Liver (tissue), 9 donors: ENCODE data around the gene HDAC8. TPM values are rescaled to one million over a fixed set of nuclear protein-coding genes. Genes with fewer than 3 reads are reported as not detected.

Experiments
- DNase-seq: peaks from one replicate; pipeline ENCODE4 v3.0.0-alpha.2; 2017; ENCODE audit warnings: low spot score
- H3K27ac ChIP-seq, 2 donors: one replicate each; pipeline ENCODE4 v1.7.0; 2013; ENCODE audit warnings: inconsistent platforms in 2 of 2, low read length in 2 of 2, control low read depth in 1 of 2, low read depth in 1 of 2, mild to moderate bottlenecking in 1 of 2
- H3K27me3 ChIP-seq, 4 donors: one replicate each; pipeline versions ENCODE4 v1.6.1 to v1.7.0; 2013; ENCODE audit warnings: low read length in 3 of 4, inconsistent platforms in 1 of 4, mild to moderate bottlenecking in 1 of 4, moderate library complexity in 1 of 4; ENCODE audit not compliant: control insufficient read depth in 4 of 4, insufficient read depth in 4 of 4
- H3K36me3 ChIP-seq, 4 donors: one replicate each; pipeline versions ENCODE4 v1.6.1 to v1.7.0; 2013; ENCODE audit warnings: low read length in 3 of 4, mild to moderate bottlenecking in 3 of 4, low read depth in 1 of 4, moderate library complexity in 1 of 4; ENCODE audit not compliant: control insufficient read depth in 4 of 4, insufficient read depth in 3 of 4
- H3K4me1 ChIP-seq, 4 donors: one replicate each; pipeline versions ENCODE4 v1.6.1 to v1.7.0; 2013; ENCODE audit warnings: low read length in 3 of 4, mild to moderate bottlenecking in 3 of 4, moderate library complexity in 1 of 4; ENCODE audit not compliant: control insufficient read depth in 4 of 4, insufficient read depth in 4 of 4
- H3K4me3 ChIP-seq, 3 donors: one replicate each; pipeline versions ENCODE4 v1.6.1 to v1.7.0; 2013; ENCODE audit warnings: low read length in 3 of 3, control low read depth in 1 of 3, low read depth in 1 of 3, mild to moderate bottlenecking in 1 of 3
- H3K9ac ChIP-seq, 2 donors: one replicate each; pipeline ENCODE4 v1.7.0; 2013; ENCODE audit warnings: low read length in 2 of 2, mild to moderate bottlenecking in 2 of 2, moderate library complexity in 2 of 2, control low read depth in 1 of 2, low read depth in 1 of 2
- H3K9me3 ChIP-seq, 4 donors: one replicate each; pipeline versions ENCODE4 v1.6.1 to v1.7.0; 2013; ENCODE audit warnings: low read length in 3 of 4; ENCODE audit not compliant: control insufficient read depth in 4 of 4
- ATF3 ChIP-seq: IDR thresholded peaks from 2 replicates; pipeline ENCODE4 v1.6.1; 2016; ENCODE audit warnings: antibody characterized with exemption
- EGR1 ChIP-seq, 2 donors: IDR thresholded peaks; 2 replicates each; pipeline ENCODE4 v1.6.1; 2016 to 2018; ENCODE audit warnings: antibody characterized with exemption in 2 of 2, low read depth in 2 of 2
- FOXA1 ChIP-seq: IDR thresholded peaks from 2 replicates; pipeline ENCODE4 v1.6.1; 2016; ENCODE audit warnings: antibody characterized with exemption
- FOXA2 ChIP-seq: IDR thresholded peaks from 2 replicates; pipeline ENCODE4 v1.6.1; 2016; ENCODE audit warnings: antibody characterized with exemption
- GABPA ChIP-seq, 2 donors: IDR thresholded peaks in 1 of 2; conservative IDR thresholded peaks in 1 of 2; 2 replicates each; pipeline ENCODE4 v1.6.1; 2016; ENCODE audit warnings: antibody characterized with exemption in 2 of 2, mild to moderate bottlenecking in 1 of 2, moderate library complexity in 1 of 2
- HNF4A ChIP-seq, 2 donors: conservative IDR thresholded peaks; 2 replicates each; pipeline ENCODE4 v1.6.1; 2016; ENCODE audit warnings: antibody characterized with exemption in 2 of 2, mild to moderate bottlenecking in 2 of 2
- HNF4G ChIP-seq: IDR thresholded peaks from 2 replicates; pipeline ENCODE4 v1.6.1; 2016; ENCODE audit warnings: antibody characterized with exemption
- JUND ChIP-seq, 2 donors: IDR thresholded peaks; 2 replicates each; pipeline ENCODE4 v1.6.1; 2016; ENCODE audit warnings: antibody characterized with exemption in 2 of 2
- NR2F2 ChIP-seq: IDR thresholded peaks from 2 replicates; pipeline ENCODE4 v1.6.1; 2016; ENCODE audit warnings: antibody characterized with exemption
- RAD21 ChIP-seq, 2 donors: IDR thresholded peaks; 2 replicates each; pipeline ENCODE4 v1.6.1; 2016; ENCODE audit warnings: antibody characterized with exemption in 2 of 2, mild to moderate bottlenecking in 2 of 2
- REST ChIP-seq: IDR thresholded peaks from 2 replicates; pipeline ENCODE4 v1.6.1; 2016; ENCODE audit warnings: antibody characterized with exemption, mild to moderate bottlenecking
- RXRA ChIP-seq, 2 donors: IDR thresholded peaks; 2 replicates each; pipeline ENCODE4 v1.6.1; 2017 to 2018; ENCODE audit warnings: antibody characterized with exemption in 2 of 2, mild to moderate bottlenecking in 1 of 2
- SP1 ChIP-seq: IDR thresholded peaks from 2 replicates; pipeline ENCODE4 v1.6.1; 2018; ENCODE audit warnings: antibody characterized with exemption, mild to moderate bottlenecking
- TAF1 ChIP-seq: conservative IDR thresholded peaks from 2 replicates; pipeline ENCODE4 v1.6.1; 2016; ENCODE audit warnings: antibody characterized with exemption, mild to moderate bottlenecking
- YY1 ChIP-seq: IDR thresholded peaks from 2 replicates; pipeline ENCODE4 v1.6.1; 2016; ENCODE audit warnings: antibody characterized with exemption, mild to moderate bottlenecking
- WGBS: extraction: QIAGEN DNeasy Blood & Tissue Kit; methylation state at CpG from one replicate; pipeline ENCODE4 v1.1.7; 2013; 5-methylcytosine and 5-hydroxymethylcytosine counted together
- polyA plus RNA-seq, 2 donors: library from polyadenylated mRNA; stranded (reverse) in 1 of 2; unstranded in 1 of 2; fragments of 200-250 nt in 1 of 2; fragments of >200 nt in 1 of 2; fragmentation: Nextera tagmentation in 1 of 2; extraction: Ambion mirVana in 1 of 2; gene quantifications; one replicate each; pipeline versions ENCODE4 v1.2.1 to v1.2.3, GENCODE V29; 2013 to 2015
- total RNA-seq, 2 donors: library from RNA; depleted of rRNA; stranded (reverse); fragments of >200 nt; gene quantifications; one replicate each; pipeline ENCODE4 v1.2.3, GENCODE V29; 2014
- TF ChIP-seq, protein P1 (sequence below): fragments of 150-350 bp; IDR thresholded peaks from 2 replicates; pipeline ENCODE4 v1.5.1; 2017; ENCODE audit warnings: improper control_type of control experiment, low read depth, low read length; ENCODE audit not compliant: missing input control
- TF ChIP-seq, protein P2 (sequence below): IDR thresholded peaks from 2 replicates; pipeline ENCODE4 v1.6.1; 2016; ENCODE audit warnings: antibody characterized with exemption
- TF ChIP-seq, protein P3 (sequence below): IDR thresholded peaks from 2 replicates; pipeline ENCODE4 v1.6.1; 2016; ENCODE audit warnings: antibody characterized with exemption
- donor health status: healthy.
- donor health status: healthy.
- donor health status: healthy.
- donor health status: healthy.
- donor health status: healthy.

HDAC8 gene
- total and polyA plus RNA-seq, 4 donors: 11.1 to 30.4 (median 14.0) TPM

GRCh38 chrX:72371405-72371804 lies 201.2 kb downstream of the HDAC8 start (continued):
- no peak for TF ChIP-seq HNF4G

- TF ChIP-seq, protein P1, sequence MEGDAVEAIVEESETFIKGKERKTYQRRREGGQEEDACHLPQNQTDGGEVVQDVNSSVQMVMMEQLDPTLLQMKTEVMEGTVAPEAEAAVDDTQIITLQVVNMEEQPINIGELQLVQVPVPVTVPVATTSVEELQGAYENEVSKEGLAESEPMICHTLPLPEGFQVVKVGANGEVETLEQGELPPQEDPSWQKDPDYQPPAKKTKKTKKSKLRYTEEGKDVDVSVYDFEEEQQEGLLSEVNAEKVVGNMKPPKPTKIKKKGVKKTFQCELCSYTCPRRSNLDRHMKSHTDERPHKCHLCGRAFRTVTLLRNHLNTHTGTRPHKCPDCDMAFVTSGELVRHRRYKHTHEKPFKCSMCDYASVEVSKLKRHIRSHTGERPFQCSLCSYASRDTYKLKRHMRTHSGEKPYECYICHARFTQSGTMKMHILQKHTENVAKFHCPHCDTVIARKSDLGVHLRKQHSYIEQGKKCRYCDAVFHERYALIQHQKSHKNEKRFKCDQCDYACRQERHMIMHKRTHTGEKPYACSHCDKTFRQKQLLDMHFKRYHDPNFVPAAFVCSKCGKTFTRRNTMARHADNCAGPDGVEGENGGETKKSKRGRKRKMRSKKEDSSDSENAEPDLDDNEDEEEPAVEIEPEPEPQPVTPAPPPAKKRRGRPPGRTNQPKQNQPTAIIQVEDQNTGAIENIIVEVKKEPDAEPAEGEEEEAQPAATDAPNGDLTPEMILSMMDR: no peak
- TF ChIP-seq YY1: no peak
- TF ChIP-seq RAD21 (IDR thresholded peaks at IDR 0.05): no peak
- TF ChIP-seq REST: no peak
- TF ChIP-seq FOXA2: no peak
- TF ChIP-seq TAF1: no peak
- TF ChIP-seq NR2F2: no peak
- TF ChIP-seq, protein P2, sequence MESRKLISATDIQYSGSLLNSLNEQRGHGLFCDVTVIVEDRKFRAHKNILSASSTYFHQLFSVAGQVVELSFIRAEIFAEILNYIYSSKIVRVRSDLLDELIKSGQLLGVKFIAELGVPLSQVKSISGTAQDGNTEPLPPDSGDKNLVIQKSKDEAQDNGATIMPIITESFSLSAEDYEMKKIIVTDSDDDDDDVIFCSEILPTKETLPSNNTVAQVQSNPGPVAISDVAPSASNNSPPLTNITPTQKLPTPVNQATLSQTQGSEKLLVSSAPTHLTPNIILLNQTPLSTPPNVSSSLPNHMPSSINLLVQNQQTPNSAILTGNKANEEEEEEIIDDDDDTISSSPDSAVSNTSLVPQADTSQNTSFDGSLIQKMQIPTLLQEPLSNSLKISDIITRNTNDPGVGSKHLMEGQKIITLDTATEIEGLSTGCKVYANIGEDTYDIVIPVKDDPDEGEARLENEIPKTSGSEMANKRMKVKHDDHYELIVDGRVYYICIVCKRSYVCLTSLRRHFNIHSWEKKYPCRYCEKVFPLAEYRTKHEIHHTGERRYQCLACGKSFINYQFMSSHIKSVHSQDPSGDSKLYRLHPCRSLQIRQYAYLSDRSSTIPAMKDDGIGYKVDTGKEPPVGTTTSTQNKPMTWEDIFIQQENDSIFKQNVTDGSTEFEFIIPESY: no peak
- no peak for TF ChIP-seq FOXA1
- no peak for TF ChIP-seq ATF3
- TF ChIP-seq GABPA (IDR thresholded peaks at IDR 0.05 in 1 of 2, conservative IDR thresholded peaks at IDR 0.05 in 1 of 2): no peak
- TF ChIP-seq HNF4G: no peak
- TF ChIP-seq, protein P3, sequence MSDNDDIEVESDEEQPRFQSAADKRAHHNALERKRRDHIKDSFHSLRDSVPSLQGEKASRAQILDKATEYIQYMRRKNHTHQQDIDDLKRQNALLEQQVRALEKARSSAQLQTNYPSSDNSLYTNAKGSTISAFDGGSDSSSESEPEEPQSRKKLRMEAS: no peak
- TF ChIP-seq SP1: no peak
- no peak for TF ChIP-seq HNF4A (conservative IDR thresholded peaks at IDR 0.05)
- no peak for TF ChIP-seq RXRA (IDR thresholded peaks at IDR 0.05)
- no peak for TF ChIP-seq EGR1 (IDR thresholded peaks at IDR 0.05; ENCODE audit: low read depth in 2 of 2)
- TF ChIP-seq JUND (IDR thresholded peaks at IDR 0.05): no peak
These were observed 203.8 kb downstream of the HDAC8 start for GRCh38 chrX:72368796-72369195.

More at GRCh38 chrX:72368796-72369195, 203.8 kb downstream of the HDAC8 start:
- Histone ChIP-seq H3K9me3 (no peaks in the 10 kb centered on the region), H3K9ac (no peak overlapping the region), H3K4me1 (no peaks in the 10 kb centered on the region), H3K27me3 (no peaks in the 10 kb centered on the region), H3K4me3 (no peak overlapping the region), H3K36me3 (peaks cover 0 to 1% (median 0%) of the 10 kb centered on the region in 4 donors), H3K27ac (no peak overlapping the region)
- 88% methylated on average over 8 of the region's 8 CpGs for WGBS
- no peak for DNase-seq
